ENCODE measurements around the gene ARID4B.

ARID4B gene

DNA sequence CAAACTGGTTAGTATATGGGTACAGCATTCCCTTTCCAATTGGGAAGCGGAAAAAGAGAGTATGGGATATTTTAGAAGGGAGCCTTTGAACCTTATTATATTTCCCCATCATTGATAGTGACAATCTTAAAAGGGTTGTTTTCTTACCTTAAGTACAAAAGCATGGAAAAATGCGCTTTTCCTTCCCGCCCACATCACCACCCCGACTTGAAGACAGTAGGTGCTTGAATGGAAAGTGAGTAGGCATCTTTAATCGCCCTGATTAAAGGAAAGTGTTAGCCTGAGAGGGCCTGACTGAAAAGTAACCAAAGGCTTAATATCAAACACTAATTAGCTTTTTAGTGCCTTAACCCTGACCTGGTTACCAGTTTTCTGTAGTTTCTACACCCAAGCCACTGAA, 15.7 kb upstream of the ARID4B start:
- TF ChIP-seq, protein P1, sequence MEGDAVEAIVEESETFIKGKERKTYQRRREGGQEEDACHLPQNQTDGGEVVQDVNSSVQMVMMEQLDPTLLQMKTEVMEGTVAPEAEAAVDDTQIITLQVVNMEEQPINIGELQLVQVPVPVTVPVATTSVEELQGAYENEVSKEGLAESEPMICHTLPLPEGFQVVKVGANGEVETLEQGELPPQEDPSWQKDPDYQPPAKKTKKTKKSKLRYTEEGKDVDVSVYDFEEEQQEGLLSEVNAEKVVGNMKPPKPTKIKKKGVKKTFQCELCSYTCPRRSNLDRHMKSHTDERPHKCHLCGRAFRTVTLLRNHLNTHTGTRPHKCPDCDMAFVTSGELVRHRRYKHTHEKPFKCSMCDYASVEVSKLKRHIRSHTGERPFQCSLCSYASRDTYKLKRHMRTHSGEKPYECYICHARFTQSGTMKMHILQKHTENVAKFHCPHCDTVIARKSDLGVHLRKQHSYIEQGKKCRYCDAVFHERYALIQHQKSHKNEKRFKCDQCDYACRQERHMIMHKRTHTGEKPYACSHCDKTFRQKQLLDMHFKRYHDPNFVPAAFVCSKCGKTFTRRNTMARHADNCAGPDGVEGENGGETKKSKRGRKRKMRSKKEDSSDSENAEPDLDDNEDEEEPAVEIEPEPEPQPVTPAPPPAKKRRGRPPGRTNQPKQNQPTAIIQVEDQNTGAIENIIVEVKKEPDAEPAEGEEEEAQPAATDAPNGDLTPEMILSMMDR (IDR thresholded peaks at IDR 0.05) = no peak
- peaks cover 26 to 64% (median 30%) of the 10 kb centered on the region in 3 donors for H3K36me3 ChIP-seq

DNA sequence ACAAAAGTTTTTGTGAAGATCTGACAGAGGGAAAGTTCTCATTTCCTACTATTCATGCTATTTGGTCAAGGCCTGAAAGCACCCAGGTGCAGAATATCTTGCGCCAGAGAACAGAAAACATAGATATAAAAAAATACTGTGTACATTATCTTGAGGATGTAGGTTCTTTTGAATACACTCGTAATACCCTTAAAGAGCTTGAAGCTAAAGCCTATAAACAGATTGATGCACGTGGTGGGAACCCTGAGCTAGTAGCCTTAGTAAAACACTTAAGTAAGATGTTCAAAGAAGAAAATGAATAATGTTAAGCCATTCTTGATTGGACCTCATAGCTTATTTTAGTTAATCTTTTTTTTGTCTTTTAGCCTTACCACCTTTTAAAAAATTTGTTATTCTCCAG, 14.5 kb upstream of the ARID4B start:
- TF ChIP-seq, protein P1 (IDR thresholded peaks at IDR 0.05) = no peak
- Histone ChIP-seq H3K27ac (no peak overlapping the region), H3K27me3 (no peaks in the 10 kb centered on the region), H3K4me3 (no peak overlapping the region), H3K36me3 (peaks cover 33 to 75% (median 41%) of the 10 kb centered on the region in 3 donors), H3K9me3 (no peaks in the 10 kb centered on the region), H3K4me1 (no peaks in the 10 kb centered on the region)
- intact Hi-C loops (cut with DNase I; ENCODE audit: low total_unique reads) = no loop called here
- no peak for DNase-seq

More for the DNA sequence above, 15.7 kb upstream of the ARID4B start:
- Histone ChIP-seq H3K27me3 (no peaks in the 10 kb centered on the region), H3K4me1 (no peaks in the 10 kb centered on the region), H3K27ac (no peak overlapping the region), H3K4me3 (no peak overlapping the region), H3K9me3 (no peaks in the 10 kb centered on the region)
- no peak for DNase-seq
- intact Hi-C loops (cut with DNase I; ENCODE audit: low total_unique reads) = no loop called here

- H3K36me3 ChIP-seq = peaks cover 33 to 80% (median 43%) of the 10 kb centered on the region in 3 donors
- H3K4me3 ChIP-seq = no peak overlapping the region
- TF ChIP-seq, protein P1 (IDR thresholded peaks at IDR 0.05) = no peak
- no peak overlapping the region for H3K27ac ChIP-seq
- intact Hi-C loops (cut with DNase I; ENCODE audit: low total_unique reads) = no loop called here
- no peaks in the 10 kb centered on the region for H3K27me3 ChIP-seq
- no peaks in the 10 kb centered on the region for H3K9me3 ChIP-seq
- no peak for DNase-seq
- H3K4me1 ChIP-seq = no peaks in the 10 kb centered on the region
Measured at GRCh38 chr1:235342039-235342438, 14.1 kb upstream of the ARID4B start.

- Histone ChIP-seq H3K27me3 (no peaks in the 10 kb centered on the region), H3K9me3 (no peaks in the 10 kb centered on the region), H3K36me3 (peaks cover 28 to 79% (median 50%) of the 10 kb centered on the region in 3 donors), H3K4me1 (no peaks in the 10 kb centered on the region), H3K27ac (no peak overlapping the region), H3K4me3 (no peak overlapping the region)
- no peak for DNase-seq
- TF ChIP-seq, protein P1 (IDR thresholded peaks at IDR 0.05) = no peak
- intact Hi-C loops (cut with DNase I; ENCODE audit: low total_unique reads) = no loop called here
Measured at GRCh38 chr1:235341334-235341733, 13.4 kb upstream of the ARID4B start.

DNA sequence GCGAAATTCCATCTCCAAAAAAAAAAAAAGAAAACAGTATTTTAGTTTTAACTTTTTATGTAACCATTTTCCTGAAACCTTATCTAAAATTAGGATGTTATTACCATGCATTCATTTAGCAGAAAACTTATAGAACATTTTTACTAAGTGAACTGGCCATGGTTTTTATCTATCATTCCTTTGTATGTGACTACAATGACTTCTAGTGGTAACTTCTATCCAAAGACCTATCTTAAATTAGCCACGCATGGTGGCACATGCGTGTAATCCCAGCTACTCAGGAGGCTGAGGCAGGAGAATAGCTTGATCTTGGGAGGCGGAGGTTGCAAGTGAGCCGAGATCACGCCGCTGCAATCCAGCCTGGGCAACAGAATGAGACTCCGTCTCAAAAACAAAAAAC, 11.8 kb upstream of the ARID4B start:
- Histone ChIP-seq H3K36me3 (peaks cover 19 to 69% (median 61%) of the 10 kb centered on the region in 3 donors), H3K27ac (no peak overlapping the region), H3K27me3 (no peaks in the 10 kb centered on the region), H3K9me3 (no peaks in the 10 kb centered on the region), H3K4me1 (no peaks in the 10 kb centered on the region), H3K4me3 (no peak overlapping the region)
- TF ChIP-seq, protein P1 (IDR thresholded peaks at IDR 0.05) = no peak
- DNase-seq = no peak
- intact Hi-C loops (cut with DNase I; ENCODE audit: low total_unique reads) = no loop called here

DNA sequence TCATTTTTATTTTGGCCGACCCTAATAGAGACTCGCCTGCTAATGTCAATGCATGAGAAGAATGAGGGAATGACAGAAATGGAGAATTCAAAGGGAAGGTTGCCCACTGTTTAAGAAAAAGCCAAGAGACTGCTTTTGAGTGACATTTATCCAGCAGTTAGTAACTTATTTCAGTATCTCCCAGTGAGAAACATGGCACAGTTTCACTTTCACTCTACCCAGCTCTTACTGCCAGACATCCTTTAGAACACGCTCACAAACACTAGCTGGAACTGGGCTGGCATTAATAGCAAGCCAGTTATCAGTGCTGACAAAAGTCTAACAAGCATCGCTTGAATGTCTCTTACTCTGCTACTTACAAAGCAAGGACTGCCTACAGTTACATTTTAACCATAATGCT, 8.9 kb upstream of the ARID4B start:
- no peak for DNase-seq
- Histone ChIP-seq H3K4me3 (no peak overlapping the region), H3K9me3 (no peaks in the 10 kb centered on the region), H3K27ac (no peak overlapping the region), H3K36me3 (peaks cover 7 to 53% (median 46%) of the 10 kb centered on the region in 3 donors), H3K27me3 (no peaks in the 10 kb centered on the region), H3K4me1 (peaks cover 0 to 8% (median 7%) of the 10 kb centered on the region in 4 donors)
- intact Hi-C loops (cut with DNase I; ENCODE audit: low total_unique reads) = no loop called here
- TF ChIP-seq, protein P1 (IDR thresholded peaks at IDR 0.05) = no peak
